Lower lobe of right lung (tissue), 2 donors: ENCODE data around the gene HDGFL2. TPM values are rescaled to one million over a fixed set of nuclear protein-coding genes. Genes with fewer than 3 reads are reported as not detected.

Source experiments
- ATAC-seq, 2 donors: fragments of 200-7000 bp; cut with Tn5 transposase; one replicate each; pipeline ENCODE4 v1.9.1; 2020 to 2022; ENCODE audit warnings: mild to moderate bottlenecking in 2 of 2, moderate library complexity in 2 of 2
- DNase-seq: peaks from one replicate; pipeline ENCODE4 v3.0.0-alpha.2; 2020
- H3K27ac ChIP-seq: fragments of 200-600 bp; one replicate; pipeline ENCODE4 v1.8.0; 2022
- H3K27me3 ChIP-seq: fragments of 200-600 bp; one replicate; pipeline ENCODE4 v1.8.0; 2022; ENCODE audit warnings: low read depth
- H3K36me3 ChIP-seq: fragments of 200-600 bp; one replicate; pipeline ENCODE4 v1.8.0; 2022; ENCODE audit warnings: mild to moderate bottlenecking
- H3K4me1 ChIP-seq: fragments of 200-600 bp; one replicate; pipeline ENCODE4 v1.8.0; 2022
- H3K4me3 ChIP-seq: fragments of 200-600 bp; one replicate; pipeline ENCODE4 v1.8.0; 2022; ENCODE audit warnings: mild to moderate bottlenecking
- H3K9me3 ChIP-seq: fragments of 200-600 bp; one replicate; pipeline ENCODE4 v1.8.0; 2022
- intact Hi-C: fragments of 100-400 bp; cut with DNase I; formaldehyde crosslinking; loops from one replicate; pipeline ENCODE4 v1.11.0; 2022
- total RNA-seq: library from RNA; stranded (reverse); fragmentation: NEBNext Ultra II Directional; extraction: Animal tissue kit (Norgen Biotek cat#: 25700); gene quantifications from one replicate; pipeline ENCODE4 v1.2.1, GENCODE V29; 2021
- TF ChIP-seq, protein P1 (sequence below): fragments of 200-600 bp; IDR thresholded peaks from one replicate; pipeline ENCODE4 v1.8.0; 2022; ENCODE audit warnings: antibody characterized with exemption, mild to moderate bottlenecking
- donor health status: DM: no; HTN: yes; CAD: no; lungs with severe emphysema.

Gene HDGFL2
- total RNA-seq, 1 donor from 2014 or later, result 29.4 TPM

DNA sequence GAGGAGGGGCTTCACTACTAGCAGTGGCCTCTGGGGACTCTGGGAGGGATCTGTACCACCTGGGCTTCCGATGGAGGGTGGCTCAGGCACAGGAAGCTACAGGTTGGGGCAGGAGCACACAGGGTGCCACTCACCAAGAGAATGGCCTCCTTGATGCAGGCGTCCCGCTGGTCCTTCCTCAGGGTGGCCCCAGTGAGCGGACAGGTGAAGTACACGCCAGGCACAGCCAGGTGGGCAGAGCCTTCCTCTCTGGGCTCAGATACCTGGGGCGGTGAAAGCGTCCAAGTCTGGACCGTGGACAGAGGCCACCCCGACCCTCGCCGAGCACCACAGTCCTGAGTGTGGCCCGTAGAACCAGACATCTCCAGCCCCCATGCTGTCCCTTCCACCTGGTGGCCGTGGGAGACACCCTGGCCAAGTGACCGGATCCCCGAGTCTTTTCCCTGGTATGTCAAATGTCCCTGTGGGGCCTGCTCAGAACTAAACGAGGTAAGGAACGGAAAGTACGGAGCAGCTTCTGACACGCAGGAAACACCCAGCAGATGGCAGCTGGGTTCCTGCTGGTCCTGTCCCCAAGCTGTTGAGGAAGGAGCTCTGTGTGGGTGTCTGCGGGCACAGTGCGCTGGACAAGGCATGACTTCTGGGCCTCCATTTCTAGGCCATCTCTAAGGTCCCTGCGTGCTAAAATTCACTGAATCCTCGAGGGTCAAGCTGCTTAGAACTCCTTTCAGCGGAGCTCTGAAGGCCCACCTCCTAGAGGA lies 19.7 kb upstream of the HDGFL2 start:
- intact Hi-C loops, result no loop called here
- no peaks in the 10 kb centered on the region for H3K27me3 ChIP-seq
- TF ChIP-seq, protein P1, sequence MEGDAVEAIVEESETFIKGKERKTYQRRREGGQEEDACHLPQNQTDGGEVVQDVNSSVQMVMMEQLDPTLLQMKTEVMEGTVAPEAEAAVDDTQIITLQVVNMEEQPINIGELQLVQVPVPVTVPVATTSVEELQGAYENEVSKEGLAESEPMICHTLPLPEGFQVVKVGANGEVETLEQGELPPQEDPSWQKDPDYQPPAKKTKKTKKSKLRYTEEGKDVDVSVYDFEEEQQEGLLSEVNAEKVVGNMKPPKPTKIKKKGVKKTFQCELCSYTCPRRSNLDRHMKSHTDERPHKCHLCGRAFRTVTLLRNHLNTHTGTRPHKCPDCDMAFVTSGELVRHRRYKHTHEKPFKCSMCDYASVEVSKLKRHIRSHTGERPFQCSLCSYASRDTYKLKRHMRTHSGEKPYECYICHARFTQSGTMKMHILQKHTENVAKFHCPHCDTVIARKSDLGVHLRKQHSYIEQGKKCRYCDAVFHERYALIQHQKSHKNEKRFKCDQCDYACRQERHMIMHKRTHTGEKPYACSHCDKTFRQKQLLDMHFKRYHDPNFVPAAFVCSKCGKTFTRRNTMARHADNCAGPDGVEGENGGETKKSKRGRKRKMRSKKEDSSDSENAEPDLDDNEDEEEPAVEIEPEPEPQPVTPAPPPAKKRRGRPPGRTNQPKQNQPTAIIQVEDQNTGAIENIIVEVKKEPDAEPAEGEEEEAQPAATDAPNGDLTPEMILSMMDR, result no peak
- peaks cover 14% of the 10 kb centered on the region for H3K4me1 ChIP-seq
- no peak overlapping the region for H3K27ac ChIP-seq
- no peaks in the 10 kb centered on the region for H3K9me3 ChIP-seq
- DNase-seq (no peak), ATAC-seq (no peak)
- H3K4me3 ChIP-seq, result no peak overlapping the region
- H3K36me3 ChIP-seq, result peaks cover 70% of the 10 kb centered on the region

DNA sequence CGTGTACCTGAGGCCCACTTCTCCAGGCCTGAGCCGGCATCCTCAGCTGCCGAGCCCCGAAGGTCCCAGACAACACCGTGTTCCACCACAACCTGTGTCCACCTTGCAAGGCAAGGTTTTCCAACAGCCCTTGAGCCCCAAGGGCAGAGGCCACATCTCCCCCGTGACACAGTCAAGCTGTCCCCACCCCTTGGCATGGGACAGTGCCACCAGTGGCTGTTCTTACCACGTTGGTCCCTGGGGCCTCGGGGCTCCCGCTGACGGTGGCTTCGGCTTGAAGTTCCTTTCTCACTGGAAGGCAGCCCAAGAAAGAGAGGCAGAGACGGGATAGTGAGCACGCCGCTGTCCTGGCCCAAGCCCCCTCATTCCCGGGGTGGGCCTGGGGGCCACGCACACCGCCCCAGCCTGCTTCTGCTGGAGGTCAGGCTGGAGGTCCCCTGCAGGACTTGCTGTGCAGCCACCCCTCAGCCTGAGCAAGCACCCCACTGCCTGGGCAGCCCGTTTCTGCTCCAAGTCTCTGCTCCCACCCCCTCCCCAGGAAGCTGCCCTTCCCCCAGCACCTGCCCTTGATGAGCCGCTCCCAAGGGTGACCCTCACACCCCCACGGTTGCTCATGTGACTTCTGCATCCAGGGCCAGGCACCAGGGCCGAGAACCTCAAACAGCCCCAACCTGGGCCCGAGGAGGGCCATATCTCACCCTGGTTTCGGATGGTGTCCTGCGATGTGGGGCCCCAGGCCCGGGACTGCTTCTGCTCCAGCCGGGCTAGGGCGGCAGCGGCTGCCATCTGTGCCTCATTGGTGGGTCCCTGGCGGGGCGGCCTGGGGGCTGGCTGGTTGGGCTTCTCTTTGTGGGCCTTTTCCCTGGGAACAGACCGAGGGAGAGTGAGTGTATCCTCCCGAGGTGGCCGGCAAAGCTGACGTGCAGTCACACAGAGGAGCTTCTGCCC lies 18.6 kb upstream of the HDGFL2 start:
- intact Hi-C loops, result no loop called here
- Histone ChIP-seq H3K36me3 (peaks cover 59% of the 10 kb centered on the region), H3K9me3 (no peaks in the 10 kb centered on the region), H3K27me3 (no peaks in the 10 kb centered on the region), H3K27ac (no peak overlapping the region), H3K4me1 (peaks cover 14% of the 10 kb centered on the region), H3K4me3 (no peak overlapping the region)
- no peak for ATAC-seq
- DNase-seq, result no peak
- TF ChIP-seq, protein P1, result no peak

DNA sequence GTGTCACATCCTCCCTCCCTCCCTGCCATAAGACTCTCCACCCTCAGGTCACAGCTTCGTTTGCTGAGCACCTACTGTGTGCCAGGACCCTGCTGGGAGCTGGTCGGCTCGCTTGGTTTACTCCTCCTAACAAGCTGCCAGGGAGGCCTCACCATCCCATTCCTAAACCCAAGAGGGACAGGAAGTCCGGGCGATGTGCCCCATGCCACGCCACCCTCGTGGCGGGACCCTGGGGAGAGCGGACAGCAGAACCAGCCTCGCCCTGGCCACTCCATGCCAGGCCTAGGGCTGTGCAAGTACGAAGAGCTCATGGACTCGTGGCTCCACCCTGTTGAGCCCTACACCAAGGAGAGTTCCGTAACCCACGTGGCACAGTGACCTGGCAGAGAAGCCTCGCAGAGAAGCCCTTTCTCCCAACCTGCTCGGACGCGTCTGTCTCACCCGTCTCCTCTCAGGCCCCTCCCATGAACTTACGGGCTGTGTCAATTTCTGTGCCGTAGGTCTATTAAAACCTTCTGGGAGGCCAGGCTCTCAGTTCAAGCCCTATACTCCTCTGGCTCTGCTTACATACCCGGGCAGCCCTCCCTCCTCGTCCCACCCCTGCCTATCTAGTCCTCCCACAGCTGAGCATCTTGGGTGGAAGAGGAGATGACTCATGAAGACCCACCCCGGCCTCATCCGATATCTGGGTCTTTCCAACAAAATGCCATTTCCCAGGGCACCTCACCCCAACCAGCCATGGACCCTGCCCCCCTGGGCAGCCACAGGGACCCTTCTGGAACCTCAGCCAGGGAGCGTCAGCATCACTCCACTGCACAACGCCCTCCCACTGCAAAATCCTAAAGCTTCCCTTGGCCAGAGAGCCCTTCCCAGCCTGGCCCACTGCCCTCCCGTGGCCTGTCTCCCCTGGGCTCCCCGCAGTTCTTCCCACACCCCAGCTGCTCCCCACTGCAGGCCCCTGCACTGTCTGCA lies 17.1 kb upstream of the HDGFL2 start:
- H3K4me1 ChIP-seq, result peaks cover 14% of the 10 kb centered on the region
- intact Hi-C loops, result no loop called here
- H3K36me3 ChIP-seq, result peaks cover 44% of the 10 kb centered on the region
- H3K9me3 ChIP-seq, result no peaks in the 10 kb centered on the region
- ATAC-seq (no peak), DNase-seq (no peak)
- no peaks in the 10 kb centered on the region for H3K27me3 ChIP-seq
- H3K27ac ChIP-seq, result no peak overlapping the region
- TF ChIP-seq, protein P1, result no peak
- H3K4me3 ChIP-seq, result peak overlapping the region; percentile 6

DNA sequence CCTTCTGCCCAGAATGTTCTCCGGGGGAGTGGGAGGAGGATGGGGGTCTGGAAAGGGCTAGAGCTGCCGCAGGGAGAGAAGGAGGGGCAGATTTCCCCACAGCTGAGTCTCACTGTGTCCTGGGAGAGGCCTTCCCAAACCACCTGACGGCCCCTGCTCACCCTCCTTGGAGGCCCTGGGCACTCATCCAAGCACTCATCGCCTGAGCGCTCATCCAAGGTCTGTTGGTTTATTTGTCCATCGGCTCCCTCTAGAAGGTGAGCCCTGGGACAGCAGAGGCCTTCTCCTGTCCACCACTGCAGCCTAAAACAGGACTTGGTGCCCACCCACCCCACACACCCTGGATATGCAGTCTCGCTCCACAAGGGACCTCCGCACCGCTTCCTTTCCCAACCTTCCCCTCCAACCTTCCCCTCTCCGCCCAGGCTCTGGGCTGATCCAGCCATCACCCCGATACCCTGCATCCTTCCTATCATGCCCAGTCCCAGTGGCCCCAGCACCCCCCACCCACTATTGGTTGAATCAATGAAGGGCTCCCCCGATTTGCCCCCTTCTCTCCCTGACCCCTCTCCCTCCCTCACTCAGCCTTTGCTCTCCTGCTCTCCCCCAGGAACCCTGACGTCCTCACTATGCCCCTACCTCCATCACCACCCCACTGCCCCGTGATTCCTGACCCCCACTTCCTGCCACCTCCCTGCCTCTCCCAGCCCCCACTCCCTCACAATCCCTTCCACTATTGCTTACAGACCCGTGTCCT lies 16.2 kb upstream of the HDGFL2 start:
- TF ChIP-seq, protein P1, result no peak
- Histone ChIP-seq H3K4me3 (peak overlapping the region; percentile 61), H3K9me3 (no peaks in the 10 kb centered on the region), H3K27me3 (no peaks in the 10 kb centered on the region), H3K36me3 (peaks cover 35% of the 10 kb centered on the region), H3K27ac (peak overlapping the region; percentile 50), H3K4me1 (peaks cover 14% of the 10 kb centered on the region)
- DNase-seq, result peak; percentile 59
- intact Hi-C loops, result no loop called here
- ATAC-seq, result peak in 1 of 2 donors; percentile 0
